HCT116 (cell line): ENCODE results near the gene BRWD1. TPM values are rescaled to one million over a fixed set of nuclear protein-coding genes. Genes with fewer than 3 reads are reported as not detected.

Experiments
- ATAC-seq: fragments of 200-7000 bp; cut with Tn5 transposase; 2 replicates; pipeline ENCODE4 v1.9.1; 2020; ENCODE audit warnings: mild to moderate bottlenecking, moderate library complexity
- BruUV-seq: library from RNA; stranded (reverse); fragments of 400-500 nt; replicated peaks from 2 replicates; lab custom pipeline; 2021; lab: Mats Ljungman, UMichigan
- CTCF ChIA-PET: fragments of 300-600 bp; sonication (Branson Sonifier 250); formaldehyde crosslinking; loops from one replicate; lab custom pipeline; 2021; ENCODE audit warnings: antibody characterized with exemption; lab: Charles Lee
- POLR2A ChIA-PET: fragments of 300-600, 350-600 bp; sonication (Branson Sonifier 250); formaldehyde crosslinking; loops from one replicate; lab custom pipeline; 2021; ENCODE audit warnings: antibody characterized with exemption; lab: Charles Lee
- RAD21 ChIA-PET, 2 experiments: fragments of 300-600 bp; sonication (Branson Sonifier 250); formaldehyde crosslinking; loops; one replicate each; lab custom pipeline; 2023; ENCODE audit warnings: low total read pairs in 2 of 2; ENCODE audit not compliant: uncharacterized antibody in 2 of 2, unreplicated experiment in 2 of 2, low non-redundant PET in 1 of 2; lab: Charles Lee
- DNase-seq: peaks from one replicate; pipeline ENCODE4 v3.0.0-alpha.2; 2010; ENCODE audit warnings: low read depth, low spot score
- H2AFZ ChIP-seq: fragments of 200-600 bp; shearing (Covaris generic), sonication (generic); 2 replicates; pipeline ENCODE4 v1.6.1; 2017; ENCODE audit warnings: low read depth, mixed run types, mixed read lengths, antibody characterized with exemption, low read length; ENCODE audit not compliant: poor library complexity, severe bottlenecking
- H3K27ac ChIP-seq: 2 replicates; pipeline ENCODE4 v1.5.1; 2012; ENCODE audit warnings: low read depth, low read length
- H3K27me3 ChIP-seq: fragments of 200-600 bp; sonication (generic); 2 replicates; pipeline ENCODE4 v1.6.1; 2016; ENCODE audit warnings: mixed run types, low read length, mixed read lengths; ENCODE audit not compliant: insufficient read depth
- H3K36me3 ChIP-seq, 2 experiments: fragments of 200-500 bp in 1 of 2; fragments of 200-600 bp in 1 of 2; sonication (Bioruptor generic) in 1 of 2; sonication (generic) in 1 of 2; 2 replicates each; pipeline versions ENCODE4 v1.5.1 to v1.6.1; 2014 to 2016; ENCODE audit warnings: low read length in 2 of 2, inconsistent platforms in 1 of 2, mixed read lengths in 1 of 2, mixed run types in 1 of 2; ENCODE audit not compliant: insufficient read depth in 2 of 2, control insufficient read depth in 1 of 2
- H3K4me1 ChIP-seq, 2 experiments: fragments of 200-600 bp in 1 of 2; sonication (generic) in 1 of 2; 2 replicates each; pipeline versions ENCODE4 v1.5.1 to v1.6.1; 2012 to 2017; ENCODE audit warnings: low read length in 2 of 2, inconsistent platforms in 1 of 2, mild to moderate bottlenecking in 1 of 2, mixed read lengths in 1 of 2, mixed run types in 1 of 2, moderate library complexity in 1 of 2; ENCODE audit not compliant: insufficient read depth in 2 of 2, control insufficient read depth in 1 of 2
- H3K4me2 ChIP-seq: fragments of 200-600 bp; sonication (generic); 2 replicates; pipeline ENCODE4 v1.6.1; 2017; ENCODE audit warnings: mixed run types, low read length, mixed read lengths
- H3K4me3 ChIP-seq, 2 experiments: fragments of 200-600 bp in 1 of 2; sonication (generic) in 1 of 2; replicated peaks in 1 of 2; 2 replicates each; pipeline ENCODE4 v1.5.1; 2011 to 2016; ENCODE audit warnings: low read length in 2 of 2, control low read depth in 1 of 2, low read depth in 1 of 2, mild to moderate bottlenecking in 1 of 2, mixed read lengths in 1 of 2, mixed run types in 1 of 2
- H3K79me2 ChIP-seq: fragments of 200-600 bp; sonication (generic); 2 replicates; pipeline ENCODE4 v1.6.1; 2017; ENCODE audit warnings: mild to moderate bottlenecking, mixed run types, low read length, moderate library complexity, mixed read lengths; ENCODE audit not compliant: insufficient read depth
- H3K9ac ChIP-seq: fragments of 200-600 bp; sonication (generic); 2 replicates; pipeline ENCODE4 v1.6.1; 2016; ENCODE audit warnings: low read length, mixed read lengths
- H3K9me2 ChIP-seq: fragments of 200-600 bp; sonication (generic), shearing (Covaris generic); 2 replicates; pipeline ENCODE4 v1.6.1; 2017; ENCODE audit warnings: mixed run types, mild to moderate bottlenecking, moderate library complexity; ENCODE audit not compliant: insufficient read depth
- H3K9me3 ChIP-seq, 2 experiments: fragments of 200-500 bp in 1 of 2; fragments of 200-600 bp in 1 of 2; sonication (Bioruptor generic) in 1 of 2; sonication (generic) in 1 of 2; 2 replicates each; pipeline ENCODE4 v1.6.1; 2014 to 2017; ENCODE audit warnings: low read length in 2 of 2, mixed read lengths in 2 of 2, inconsistent platforms in 1 of 2, low read depth in 1 of 2, mild to moderate bottlenecking in 1 of 2, mixed run types in 1 of 2, moderate library complexity in 1 of 2; ENCODE audit not compliant: control insufficient read depth in 1 of 2, insufficient read depth in 1 of 2
- H4K20me1 ChIP-seq: fragments of 200-600 bp; sonication (generic), shearing (Covaris generic); 2 replicates; pipeline ENCODE4 v1.6.1; 2017; ENCODE audit warnings: mixed run types, mild to moderate bottlenecking, moderate library complexity; ENCODE audit not compliant: insufficient read depth
- CTCF ChIP-seq, 3 experiments: fragments of 200-600 bp in 1 of 3; sonication (generic) in 1 of 3; IDR thresholded peaks in 2 of 3; conservative IDR thresholded peaks in 1 of 3; 2 replicates each; pipeline ENCODE4 v1.5.1; 2012 to 2017; ENCODE audit warnings: low read depth in 2 of 3, low read length in 2 of 3, antibody characterized with exemption in 1 of 3, borderline replicate concordance in 1 of 3, control low read depth in 1 of 3, mild to moderate bottlenecking in 1 of 3, mixed read lengths in 1 of 3, mixed run types in 1 of 3, moderate library complexity in 1 of 3; ENCODE audit not compliant: insufficient read depth in 1 of 3
- ELF1 ChIP-seq: IDR thresholded peaks from 2 replicates; pipeline ENCODE4 v1.6.1; 2012; ENCODE audit warnings: low read depth, borderline replicate concordance
- EZH2phosphoT487 ChIP-seq: fragments of 200-600 bp; IDR thresholded peaks from 2 replicates; pipeline ENCODE4 v1.6.1; 2018; ENCODE audit warnings: antibody characterized with exemption, borderline replicate concordance
- REST ChIP-seq: IDR thresholded peaks from 2 replicates; pipeline ENCODE4 v1.6.1; 2012; ENCODE audit warnings: low read depth
- TCF7L2 ChIP-seq: IDR thresholded peaks from 2 replicates; pipeline ENCODE4 v1.7.0; 2011; ENCODE audit warnings: borderline replicate concordance, inconsistent platforms; ENCODE audit not compliant: insufficient read depth, insufficient read length; ENCODE audit errors: extremely low read depth
- ZFX ChIP-seq: fragments of 450-650 bp; IDR thresholded peaks from 2 replicates; pipeline ENCODE4 v1.6.1; 2017
- ZNF274 ChIP-seq: fragments of 200-500 bp; sonication (Bioruptor generic); IDR thresholded peaks from 2 replicates; pipeline ENCODE4 v1.6.1; 2014; ENCODE audit warnings: mild to moderate bottlenecking, low read depth, low read length, inconsistent platforms
- intact Hi-C: fragments of 100-400 bp; cut with micrococcal nuclease; formaldehyde crosslinking; loops from 2 replicates; pipeline ENCODE4 v1.10.0; 2022
- total RNA-seq: library from RNA; stranded (reverse); gene quantifications from one replicate; pipeline ENCODE4 v1.2.1, GENCODE V29; 2021; ENCODE audit not compliant: unreplicated experiment
- TF ChIP-seq, protein P1 (sequence below): IDR thresholded peaks from 2 replicates; pipeline ENCODE4 v1.6.1; 2012

BRWD1 gene
- total RNA-seq, 1 experiment from 2014 or later, result 33.1 TPM

DNA sequence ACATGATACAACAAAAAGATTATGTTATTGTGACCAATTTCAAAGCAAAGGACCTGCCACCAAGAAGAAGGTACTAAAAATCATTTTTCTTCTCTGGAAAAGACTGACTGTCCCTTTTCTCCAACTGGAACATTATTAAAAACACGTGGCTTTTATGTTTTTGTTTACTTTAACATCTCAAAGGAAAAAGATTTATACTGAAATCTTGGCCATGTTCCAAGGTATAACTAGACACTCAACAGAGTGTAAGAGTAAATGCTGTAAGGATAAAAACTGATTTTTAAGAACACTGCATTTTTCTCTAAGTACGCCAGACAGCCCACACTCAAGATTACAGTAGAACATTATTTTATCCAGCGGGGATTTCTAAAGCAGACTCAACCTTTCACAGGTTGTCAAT is 62.1 kb downstream of the BRWD1 start:
- no TSS peak for BruUV-seq
- H3K9me2 ChIP-seq, result no peaks in the 10 kb centered on the region
- H4K20me1 ChIP-seq, result no peaks in the 10 kb centered on the region
- no peak overlapping the region for H2AFZ ChIP-seq
- TF ChIP-seq ZFX (no peak), ELF1 (no peak), TCF7L2 (no peak), CTCF (IDR thresholded peaks at IDR 0.05 in 2 of 3, conservative IDR thresholded peaks at IDR 0.05 in 1 of 3; ENCODE audit: borderline replicate concordance in 1 of 3, insufficient read depth in 1 of 3, low read depth in 2 of 3, low read length in 2 of 3) (no peak), EZH2phosphoT487 (no peak), REST (no peak), ZNF274 (no peak)
- TF ChIP-seq, protein P1, sequence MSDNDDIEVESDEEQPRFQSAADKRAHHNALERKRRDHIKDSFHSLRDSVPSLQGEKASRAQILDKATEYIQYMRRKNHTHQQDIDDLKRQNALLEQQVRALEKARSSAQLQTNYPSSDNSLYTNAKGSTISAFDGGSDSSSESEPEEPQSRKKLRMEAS, result no peak
- H3K4me1 ChIP-seq, result no peaks in the 10 kb centered on the region
- ChIA-PET CTCF (no interaction called here), POLR2A (no interaction called here), RAD21 (no interaction called here)
- no peaks in the 10 kb centered on the region for H3K27me3 ChIP-seq
- DNase-seq (no peak), ATAC-seq (no peak)
- no peak overlapping the region for H3K27ac ChIP-seq
- H3K4me3 ChIP-seq, result no peak overlapping the region
- peaks cover 23 to 37% of the 10 kb centered on the region in 2 experiments for H3K36me3 ChIP-seq
- intact Hi-C loops, result no loop called here
- H3K4me2 ChIP-seq, result no peak overlapping the region
- no peak overlapping the region for H3K9ac ChIP-seq
- H3K9me3 ChIP-seq, result no peaks in the 10 kb centered on the region
- H3K79me2 ChIP-seq, result peaks cover 3% of the 10 kb centered on the region
